ENCODE data around the gene STK24. TPM values are rescaled to one million over a fixed set of nuclear protein-coding genes. Genes with fewer than 3 reads are reported as not detected.

STK24 gene
- total RNA-seq, 1 donor from 2014 or later, result 94.6 TPM

DNA sequence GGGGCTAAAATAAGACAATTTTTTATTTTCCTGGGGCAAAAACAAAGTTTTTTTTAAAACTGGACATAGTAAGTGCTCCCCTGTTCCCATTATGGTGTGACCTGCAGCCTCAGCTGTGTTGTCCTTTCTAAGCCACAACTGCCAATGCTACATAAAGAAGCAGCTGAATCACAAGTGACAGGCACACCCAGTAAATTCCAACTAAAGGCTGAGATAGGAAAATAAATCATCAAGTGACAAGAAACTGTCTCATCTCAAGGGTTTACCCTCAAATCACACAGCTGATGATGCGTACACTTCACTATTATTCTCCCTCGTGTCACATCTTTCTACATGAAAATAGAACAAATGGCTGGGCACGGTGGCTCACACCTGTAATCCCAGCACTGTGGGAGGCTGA, 28.7 kb downstream of the STK24 start:
- Histone ChIP-seq H3K4me3 (no peak overlapping the region), H3K36me3 (no peaks in the 10 kb centered on the region), H3K27ac (no peak overlapping the region), H3K4me1 (peaks cover 30% of the 10 kb centered on the region), H3K27me3 (no peaks in the 10 kb centered on the region), H3K9me3 (no peaks in the 10 kb centered on the region)
- no peak for ATAC-seq
- intact Hi-C loops (cut with DNase I), result no loop called here
- DNase-seq, result no peak
- TF ChIP-seq, protein P1, sequence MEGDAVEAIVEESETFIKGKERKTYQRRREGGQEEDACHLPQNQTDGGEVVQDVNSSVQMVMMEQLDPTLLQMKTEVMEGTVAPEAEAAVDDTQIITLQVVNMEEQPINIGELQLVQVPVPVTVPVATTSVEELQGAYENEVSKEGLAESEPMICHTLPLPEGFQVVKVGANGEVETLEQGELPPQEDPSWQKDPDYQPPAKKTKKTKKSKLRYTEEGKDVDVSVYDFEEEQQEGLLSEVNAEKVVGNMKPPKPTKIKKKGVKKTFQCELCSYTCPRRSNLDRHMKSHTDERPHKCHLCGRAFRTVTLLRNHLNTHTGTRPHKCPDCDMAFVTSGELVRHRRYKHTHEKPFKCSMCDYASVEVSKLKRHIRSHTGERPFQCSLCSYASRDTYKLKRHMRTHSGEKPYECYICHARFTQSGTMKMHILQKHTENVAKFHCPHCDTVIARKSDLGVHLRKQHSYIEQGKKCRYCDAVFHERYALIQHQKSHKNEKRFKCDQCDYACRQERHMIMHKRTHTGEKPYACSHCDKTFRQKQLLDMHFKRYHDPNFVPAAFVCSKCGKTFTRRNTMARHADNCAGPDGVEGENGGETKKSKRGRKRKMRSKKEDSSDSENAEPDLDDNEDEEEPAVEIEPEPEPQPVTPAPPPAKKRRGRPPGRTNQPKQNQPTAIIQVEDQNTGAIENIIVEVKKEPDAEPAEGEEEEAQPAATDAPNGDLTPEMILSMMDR (IDR thresholded peaks at IDR 0.05), result no peak

DNA sequence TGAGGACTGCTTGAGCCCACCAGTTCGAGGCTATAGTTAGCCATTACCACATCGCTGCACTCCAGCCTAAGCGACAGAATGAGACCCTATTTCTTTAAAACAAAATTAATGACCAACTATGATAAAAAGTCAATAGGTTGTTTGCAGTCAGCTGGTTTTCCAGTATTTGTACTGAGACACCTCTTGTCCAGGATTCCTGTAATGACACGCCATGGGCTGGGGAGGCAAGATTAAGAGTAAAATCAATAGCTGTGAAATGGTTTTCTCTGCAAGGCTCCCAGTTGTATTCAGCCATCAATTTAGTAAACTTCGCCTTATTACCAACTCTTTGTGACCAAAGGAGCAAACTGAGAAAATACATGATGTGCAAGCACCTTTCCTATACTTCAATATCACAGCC, 29.5 kb downstream of the STK24 start:
- intact Hi-C loops (cut with DNase I), result no loop called here
- H3K27ac ChIP-seq, result no peak overlapping the region

DNA sequence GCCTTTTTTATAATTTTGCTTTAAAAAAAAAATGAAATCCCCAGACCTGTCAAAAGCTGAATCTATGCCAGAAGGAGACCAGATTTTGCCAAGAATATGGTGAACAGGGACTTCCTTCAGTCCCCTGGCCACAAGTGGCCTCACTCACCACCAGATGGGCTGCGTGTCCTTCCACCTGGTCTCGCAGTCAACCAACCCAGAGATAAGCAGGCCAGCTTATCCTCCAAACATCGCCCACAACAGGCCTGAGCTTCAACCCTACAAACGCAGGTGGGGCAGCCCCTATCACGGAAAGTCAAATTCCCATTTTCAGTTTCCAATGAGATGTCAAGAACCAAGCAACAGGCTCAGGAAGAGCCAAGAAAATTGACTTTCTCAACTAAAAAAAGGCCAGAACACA, 30.5 kb downstream of the STK24 start:
- DNase-seq, result no peak
- no peak for ATAC-seq
- TF ChIP-seq, protein P1 (IDR thresholded peaks at IDR 0.05), result no peak
- no peaks in the 10 kb centered on the region for H3K9me3 ChIP-seq
- no peak overlapping the region for H3K4me3 ChIP-seq
- H3K4me1 ChIP-seq, result peaks cover 40% of the 10 kb centered on the region
- intact Hi-C loops (cut with DNase I), result no loop called here
- H3K36me3 ChIP-seq, result no peaks in the 10 kb centered on the region
- H3K27ac ChIP-seq, result no peak overlapping the region
- H3K27me3 ChIP-seq, result no peaks in the 10 kb centered on the region

More for the DNA sequence above, 29.5 kb downstream of the STK24 start:
- H3K4me3 ChIP-seq, result no peak overlapping the region
- H3K4me1 ChIP-seq, result peaks cover 33% of the 10 kb centered on the region
- H3K27me3 ChIP-seq, result no peaks in the 10 kb centered on the region
- TF ChIP-seq, protein P1 (IDR thresholded peaks at IDR 0.05), result no peak
- H3K9me3 ChIP-seq, result no peaks in the 10 kb centered on the region
- ATAC-seq, result no peak
- no peak for DNase-seq
- no peaks in the 10 kb centered on the region for H3K36me3 ChIP-seq

DNA sequence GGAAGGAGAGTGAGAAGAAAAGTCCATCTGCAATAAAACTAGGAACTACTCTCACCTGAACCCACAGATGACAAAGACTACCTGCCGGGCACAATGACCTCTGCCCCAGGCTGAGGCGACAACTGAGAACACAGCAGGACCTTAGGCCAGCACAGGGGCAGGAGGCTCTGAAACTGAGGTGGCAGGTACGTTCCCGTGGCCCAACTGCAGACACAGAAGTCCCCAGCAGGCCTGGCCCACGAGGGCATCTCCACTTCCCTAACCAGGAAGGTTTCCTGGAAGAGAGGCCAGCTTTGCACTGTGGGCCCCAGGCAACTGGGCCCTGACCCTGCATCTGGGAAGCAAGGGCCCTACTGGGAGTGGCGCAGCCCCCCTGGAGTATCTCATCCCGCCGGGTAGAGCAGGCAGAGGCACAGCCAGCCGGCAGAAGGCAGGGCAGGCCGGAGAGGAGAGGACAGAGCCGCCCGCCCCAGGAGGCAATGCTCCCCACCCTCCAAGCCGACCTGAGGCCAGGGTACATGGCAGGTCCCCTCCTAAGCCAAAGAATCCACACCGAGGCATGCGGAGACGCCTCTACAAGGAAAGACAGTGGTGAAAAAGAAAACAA, 32.7 kb downstream of the STK24 start:
- intact Hi-C loops (cut with DNase I), result no loop called here
- Histone ChIP-seq H3K27me3 (no peaks in the 10 kb centered on the region), H3K4me1 (peaks cover 52% of the 10 kb centered on the region), H3K9me3 (no peaks in the 10 kb centered on the region), H3K27ac (no peak overlapping the region), H3K36me3 (no peaks in the 10 kb centered on the region), H3K4me3 (no peak overlapping the region)
- TF ChIP-seq, protein P1 (IDR thresholded peaks at IDR 0.05), result no peak
- DNase-seq (no peak), ATAC-seq (no peak)

DNA sequence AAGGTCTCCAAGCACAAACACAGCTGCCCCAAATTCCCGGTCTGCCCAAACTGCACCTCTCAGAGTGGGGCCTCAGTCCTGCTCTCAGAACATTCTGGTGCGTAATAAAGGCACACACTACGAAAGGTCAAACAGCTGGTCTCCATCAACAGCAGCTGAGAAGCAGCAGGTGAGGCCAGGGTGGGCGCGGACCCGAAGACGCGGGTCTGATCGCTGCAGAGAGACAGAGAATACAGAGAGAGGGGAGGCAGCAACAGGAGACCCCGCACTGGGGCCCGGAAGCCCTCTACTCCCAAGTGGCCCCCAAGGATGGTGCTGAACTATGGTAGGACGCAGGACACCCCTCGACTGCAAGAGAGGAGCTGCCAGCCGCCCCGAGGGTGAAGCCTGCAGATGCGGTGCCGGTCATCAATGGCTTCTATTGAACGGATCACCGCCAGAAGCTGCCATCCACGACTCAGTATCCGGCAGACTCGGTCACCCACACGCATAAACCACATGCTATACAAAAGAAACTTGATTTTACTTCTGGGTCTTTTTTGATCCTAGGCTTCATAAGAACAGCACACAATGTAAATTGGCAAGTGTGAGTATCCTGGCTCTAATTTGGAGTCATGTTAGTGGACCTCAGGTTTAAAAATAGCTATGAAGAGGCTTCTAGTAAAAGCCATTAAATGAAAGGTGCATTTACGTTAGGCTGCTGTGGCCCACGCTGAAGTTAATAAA, 33.4 kb downstream of the STK24 start:
- intact Hi-C loops (cut with DNase I), result no loop called here
- H3K4me3 ChIP-seq, result no peak overlapping the region
- TF ChIP-seq, protein P1 (IDR thresholded peaks at IDR 0.05), result no peak
- peak; percentile 51 for DNase-seq
- no peak overlapping the region for H3K27ac ChIP-seq
- H3K4me1 ChIP-seq, result peaks cover 46% of the 10 kb centered on the region
- no peaks in the 10 kb centered on the region for H3K9me3 ChIP-seq
- H3K27me3 ChIP-seq, result no peaks in the 10 kb centered on the region
- no peaks in the 10 kb centered on the region for H3K36me3 ChIP-seq
- ATAC-seq, result no peak

Data from upper lobe of right lung (tissue), 1 donor.